Panc1 (cell line): ENCODE measurements around the gene MYOG.

ENCODE experiments used
- POLR2AphosphoS5 ChIP-seq: IDR thresholded peaks from 2 replicates; pipeline ENCODE4 v1.6.1; 2012; ENCODE audit warnings: mild to moderate bottlenecking, low read depth, low read length, moderate library complexity
- TCF7L2 ChIP-seq: IDR thresholded peaks from 2 replicates; pipeline ENCODE4 v1.6.1; 2011; ENCODE audit warnings: mild to moderate bottlenecking, low read depth, low read length, inconsistent platforms
- TF ChIP-seq, protein P1 (sequence below): fragments of 450-650 bp; IDR thresholded peaks from 2 replicates; pipeline ENCODE4 v1.5.1; 2017; ENCODE audit warnings: mild to moderate bottlenecking

DNA sequence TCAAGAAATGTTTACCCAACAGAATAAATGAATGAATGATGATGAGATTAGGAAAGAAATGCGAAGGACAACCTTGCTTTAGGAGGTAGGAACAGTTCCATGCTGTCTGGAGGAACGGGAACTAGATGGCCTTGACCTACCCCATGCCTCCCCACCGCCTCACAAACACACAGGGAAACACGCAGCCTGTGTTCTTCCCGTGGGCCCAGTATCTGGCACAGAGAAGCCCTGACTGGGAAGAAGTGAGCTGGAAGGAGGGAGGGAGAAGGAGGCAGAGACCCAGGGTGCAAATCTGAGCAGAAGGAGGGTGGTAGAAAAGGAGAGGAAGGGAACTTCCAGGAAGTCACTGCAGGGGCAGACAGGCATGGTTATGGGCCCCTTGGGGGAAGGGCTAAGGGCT, 38.2 kb upstream of the MYOG start:
- TF ChIP-seq POLR2AphosphoS5 = no peak
- TF ChIP-seq, protein P1, sequence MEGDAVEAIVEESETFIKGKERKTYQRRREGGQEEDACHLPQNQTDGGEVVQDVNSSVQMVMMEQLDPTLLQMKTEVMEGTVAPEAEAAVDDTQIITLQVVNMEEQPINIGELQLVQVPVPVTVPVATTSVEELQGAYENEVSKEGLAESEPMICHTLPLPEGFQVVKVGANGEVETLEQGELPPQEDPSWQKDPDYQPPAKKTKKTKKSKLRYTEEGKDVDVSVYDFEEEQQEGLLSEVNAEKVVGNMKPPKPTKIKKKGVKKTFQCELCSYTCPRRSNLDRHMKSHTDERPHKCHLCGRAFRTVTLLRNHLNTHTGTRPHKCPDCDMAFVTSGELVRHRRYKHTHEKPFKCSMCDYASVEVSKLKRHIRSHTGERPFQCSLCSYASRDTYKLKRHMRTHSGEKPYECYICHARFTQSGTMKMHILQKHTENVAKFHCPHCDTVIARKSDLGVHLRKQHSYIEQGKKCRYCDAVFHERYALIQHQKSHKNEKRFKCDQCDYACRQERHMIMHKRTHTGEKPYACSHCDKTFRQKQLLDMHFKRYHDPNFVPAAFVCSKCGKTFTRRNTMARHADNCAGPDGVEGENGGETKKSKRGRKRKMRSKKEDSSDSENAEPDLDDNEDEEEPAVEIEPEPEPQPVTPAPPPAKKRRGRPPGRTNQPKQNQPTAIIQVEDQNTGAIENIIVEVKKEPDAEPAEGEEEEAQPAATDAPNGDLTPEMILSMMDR = no peak
- no peak for TF ChIP-seq TCF7L2
